ENCODE data around the gene GARNL3. TPM values are rescaled to one million over a fixed set of nuclear protein-coding genes. Genes with fewer than 3 reads are reported as not detected.

Gene GARNL3
- total RNA-seq, 1 experiment from 2014 or later = 11.8 TPM

- Histone ChIP-seq H3K36me3 (ENCODE audit: control insufficient read depth, insufficient read depth, low read length) (no peaks in the 10 kb centered on the region; the same call in 1 of the 2 replicates), H3K9me3 (no peaks in the 10 kb centered on the region), H3K4me1 (peaks cover 10% of the 10 kb centered on the region), H3K4me3 (ENCODE audit: low read depth, low read length) (no peak overlapping the region), H3K27me3 (replicated peaks; ENCODE audit: control insufficient read depth, insufficient read depth, low read length) (no peaks in the 10 kb centered on the region)
- Mint-ChIP-seq H3K9me3 (ENCODE audit: unreplicated experiment) (no peaks in the 10 kb centered on the region), H3K27me3 (ENCODE audit: insufficient read depth, unreplicated experiment) (no peaks in the 10 kb centered on the region), H3K27ac (ENCODE audit: unreplicated experiment) (no peak overlapping the region), H3K4me1 (ENCODE audit: low read depth, unreplicated experiment) (no peaks in the 10 kb centered on the region), H3K4me3 (ENCODE audit: unreplicated experiment) (no peak overlapping the region), H3K36me3 (ENCODE audit: insufficient read depth, unreplicated experiment) (no peaks in the 10 kb centered on the region)
- ChIA-PET CTCF (no interaction called here), POLR2A (no interaction called here)
- intact Hi-C loops (cut with micrococcal nuclease; ENCODE audit: unreplicated experiment) = loop anchor here (1.0 kb wide), 1 partner anchor 30 kb away; no protein-coding TSS in a partner anchor
- TF ChIP-seq, protein P1, sequence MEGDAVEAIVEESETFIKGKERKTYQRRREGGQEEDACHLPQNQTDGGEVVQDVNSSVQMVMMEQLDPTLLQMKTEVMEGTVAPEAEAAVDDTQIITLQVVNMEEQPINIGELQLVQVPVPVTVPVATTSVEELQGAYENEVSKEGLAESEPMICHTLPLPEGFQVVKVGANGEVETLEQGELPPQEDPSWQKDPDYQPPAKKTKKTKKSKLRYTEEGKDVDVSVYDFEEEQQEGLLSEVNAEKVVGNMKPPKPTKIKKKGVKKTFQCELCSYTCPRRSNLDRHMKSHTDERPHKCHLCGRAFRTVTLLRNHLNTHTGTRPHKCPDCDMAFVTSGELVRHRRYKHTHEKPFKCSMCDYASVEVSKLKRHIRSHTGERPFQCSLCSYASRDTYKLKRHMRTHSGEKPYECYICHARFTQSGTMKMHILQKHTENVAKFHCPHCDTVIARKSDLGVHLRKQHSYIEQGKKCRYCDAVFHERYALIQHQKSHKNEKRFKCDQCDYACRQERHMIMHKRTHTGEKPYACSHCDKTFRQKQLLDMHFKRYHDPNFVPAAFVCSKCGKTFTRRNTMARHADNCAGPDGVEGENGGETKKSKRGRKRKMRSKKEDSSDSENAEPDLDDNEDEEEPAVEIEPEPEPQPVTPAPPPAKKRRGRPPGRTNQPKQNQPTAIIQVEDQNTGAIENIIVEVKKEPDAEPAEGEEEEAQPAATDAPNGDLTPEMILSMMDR (IDR thresholded peaks at IDR 0.05; ENCODE audit: insufficient read depth in 1 of 2, low read depth in 1 of 2, low read length in 1 of 2, severe bottlenecking in 1 of 2, unreplicated experiment in 1 of 2) = no peak
- BruUV-seq (replicated peaks) = no TSS peak
- DNase-seq = no peak
Observed at GRCh38 chr9:127336086-127336485, 71.5 kb downstream of the GARNL3 start.

GRCh38 chr9:127336506-127337352 is 72.2 kb downstream of the GARNL3 start:
- no peak overlapping the region for H3K4me3 Mint-ChIP-seq (ENCODE audit: unreplicated experiment)
- no peak overlapping the region for H3K27ac Mint-ChIP-seq (ENCODE audit: unreplicated experiment)
- DNase-seq = peak in 1 of 2 experiments; percentile 19

GRCh38 chr9:127340721-127341120 is 76.1 kb downstream of the GARNL3 start:
- Histone ChIP-seq H3K9me3 (no peaks in the 10 kb centered on the region), H3K27me3 (replicated peaks; ENCODE audit: control insufficient read depth, insufficient read depth, low read length) (no peaks in the 10 kb centered on the region), H3K4me3 (ENCODE audit: low read depth, low read length) (no peak overlapping the region), H3K4me1 (peaks cover 10% of the 10 kb centered on the region), H3K36me3 (ENCODE audit: control insufficient read depth, insufficient read depth, low read length) (no peaks in the 10 kb centered on the region; the same call in 1 of the 2 replicates)
- H3K27me3 Mint-ChIP-seq (ENCODE audit: insufficient read depth, unreplicated experiment) = no peaks in the 10 kb centered on the region
- H3K36me3 Mint-ChIP-seq (ENCODE audit: insufficient read depth, unreplicated experiment) = no peaks in the 10 kb centered on the region
- no peaks in the 10 kb centered on the region for H3K4me1 Mint-ChIP-seq (ENCODE audit: low read depth, unreplicated experiment)
- ChIA-PET POLR2A (no interaction called here), CTCF (no interaction called here)
- no peaks in the 10 kb centered on the region for H3K9me3 Mint-ChIP-seq (ENCODE audit: unreplicated experiment)
- TF ChIP-seq, protein P1 (IDR thresholded peaks at IDR 0.05; ENCODE audit: insufficient read depth in 1 of 2, low read depth in 1 of 2, low read length in 1 of 2, severe bottlenecking in 1 of 2, unreplicated experiment in 1 of 2) = no peak
- intact Hi-C loops (cut with micrococcal nuclease; ENCODE audit: unreplicated experiment) = no loop called here
- H3K4me3 Mint-ChIP-seq (ENCODE audit: unreplicated experiment) = no peak overlapping the region
- DNase-seq = no peak
- no peak overlapping the region for H3K27ac Mint-ChIP-seq (ENCODE audit: unreplicated experiment)
- BruUV-seq (replicated peaks) = no TSS peak

More at GRCh38 chr9:127336506-127337352, 72.2 kb downstream of the GARNL3 start:
- Histone ChIP-seq H3K9me3 (no peaks in the 10 kb centered on the region), H3K4me1 (peaks cover 10% of the 10 kb centered on the region), H3K36me3 (ENCODE audit: control insufficient read depth, insufficient read depth, low read length) (no peaks in the 10 kb centered on the region; the same call in 1 of the 2 replicates), H3K4me3 (ENCODE audit: low read depth, low read length) (no peak overlapping the region), H3K27me3 (replicated peaks; ENCODE audit: control insufficient read depth, insufficient read depth, low read length) (no peaks in the 10 kb centered on the region)
- intact Hi-C loops (cut with micrococcal nuclease; ENCODE audit: unreplicated experiment) = loop anchor here (1.0 kb wide), 1 partner anchor 30 kb away; no protein-coding TSS in a partner anchor
- no peaks in the 10 kb centered on the region for H3K4me1 Mint-ChIP-seq (ENCODE audit: low read depth, unreplicated experiment)
- POLR2A ChIA-PET = no interaction called here
- CTCF ChIA-PET = no interaction called here
- BruUV-seq (replicated peaks) = no TSS peak
- TF ChIP-seq, protein P1 (IDR thresholded peaks at IDR 0.05; ENCODE audit: insufficient read depth in 1 of 2, low read depth in 1 of 2, low read length in 1 of 2, severe bottlenecking in 1 of 2, unreplicated experiment in 1 of 2) = no peak
- H3K9me3 Mint-ChIP-seq (ENCODE audit: unreplicated experiment) = no peaks in the 10 kb centered on the region
- H3K27me3 Mint-ChIP-seq (ENCODE audit: insufficient read depth, unreplicated experiment) = no peaks in the 10 kb centered on the region
- H3K36me3 Mint-ChIP-seq (ENCODE audit: insufficient read depth, unreplicated experiment) = no peaks in the 10 kb centered on the region
